H1 (cell line): ENCODE data around the gene SRRM2. TPM values are rescaled to one million over a fixed set of nuclear protein-coding genes. Genes with fewer than 3 reads are reported as not detected.

Experiments used
- CTCF ChIA-PET: fragments of 300-600 bp; sonication (Branson Sonifier 250); formaldehyde crosslinking; loops from one replicate; lab custom pipeline; 2021; ENCODE audit not compliant: partially characterized antibody; lab: Charles Lee
- POLR2A ChIA-PET: fragments of 300-600 bp; sonication (Branson Sonifier 250); formaldehyde crosslinking; loops from one replicate; lab custom pipeline; 2021; ENCODE audit warnings: inconsistent platforms; ENCODE audit not compliant: partially characterized antibody; lab: Charles Lee
- DNase-seq, 2 experiments: peaks; one replicate each; pipeline versions ENCODE4 v3.0.0 to v3.0.0-alpha.2; 2010 to 2022; ENCODE audit warnings: low spot score in 2 of 2, low read depth in 1 of 2, mixed read lengths in 1 of 2
- FAIRE-seq: peaks from 2 replicates; lab custom pipeline; 2011; peaks lifted over from hg19 to GRCh38; lab: Jason Lieb, UNC
- H2AFZ ChIP-seq: 2 replicates; pipeline ENCODE4 v1.8.1; 2012; ENCODE audit warnings: low read length, inconsistent platforms
- H2AK5ac ChIP-seq: 2 replicates; pipeline ENCODE4 v1.6.1; 2013; ENCODE audit warnings: low read depth, low read length
- H2BK120ac ChIP-seq: replicated peaks from 2 replicates; pipeline ENCODE3; 2013; ENCODE audit warnings: low read depth, low read length, inconsistent platforms
- H2BK12ac ChIP-seq: 2 replicates; pipeline ENCODE4 v1.6.1; 2013; ENCODE audit warnings: low read depth, low read length
- H2BK15ac ChIP-seq: 2 replicates; pipeline ENCODE4 v1.6.1; 2013; ENCODE audit warnings: low read length
- H2BK20ac ChIP-seq: 2 replicates; pipeline ENCODE4 v1.6.1; 2013; ENCODE audit warnings: low read length
- H2BK5ac ChIP-seq: 2 replicates; pipeline ENCODE4 v1.6.1; 2013; ENCODE audit warnings: low read depth, low read length
- H3K14ac ChIP-seq: 2 replicates; pipeline ENCODE4 v1.6.1; 2013; ENCODE audit warnings: inconsistent platforms; ENCODE audit not compliant: insufficient read length
- H3K18ac ChIP-seq: 2 replicates; pipeline ENCODE4 v1.6.1; 2013; ENCODE audit warnings: low read length; ENCODE audit errors: extremely low read depth
- H3K23ac ChIP-seq: 2 replicates; pipeline ENCODE4 v1.6.1; 2013; ENCODE audit warnings: inconsistent platforms; ENCODE audit not compliant: insufficient read length
- H3K23me2 ChIP-seq: 2 replicates; pipeline ENCODE4 v1.6.1; 2013; ENCODE audit warnings: low read depth, low read length
- H3K27ac ChIP-seq: 2 replicates; pipeline ENCODE4 v1.6.1; 2011; ENCODE audit warnings: low read depth, low read length, inconsistent platforms
- H3K27me3 ChIP-seq, 4 experiments: replicated peaks in 1 of 4; 1 replicate in 1 of 4; 2 replicates in 3 of 4; pipeline versions ENCODE4 v1.6.1 to v1.8.1; 2011 to 2013; ENCODE audit warnings: low read length in 3 of 4, mild to moderate bottlenecking in 3 of 4, inconsistent platforms in 2 of 4, mixed read lengths in 2 of 4, moderate library complexity in 1 of 4; ENCODE audit not compliant: control insufficient read depth in 3 of 4, insufficient read depth in 3 of 4; ENCODE audit errors: extremely low read depth in 1 of 4
- H3K36me3 ChIP-seq, 4 experiments: 2 replicates each; pipeline versions ENCODE4 v1.6.1 to v1.8.1; 2011 to 2013; ENCODE audit warnings: mild to moderate bottlenecking in 4 of 4, low read length in 3 of 4, moderate library complexity in 2 of 4, control low read depth in 1 of 4, inconsistent platforms in 1 of 4; ENCODE audit not compliant: insufficient read depth in 4 of 4, control insufficient read depth in 2 of 4
- H3K4ac ChIP-seq: replicated peaks from 2 replicates; pipeline ENCODE3; 2013; ENCODE audit warnings: low read length, low read depth, mixed read lengths, inconsistent platforms; ENCODE audit not compliant: insufficient read length
- H3K4me1 ChIP-seq, 4 experiments: replicated peaks in 1 of 4; 1 replicate in 1 of 4; 2 replicates in 3 of 4; pipeline versions ENCODE4 v1.6.1 to v1.8.1; 2011 to 2013; ENCODE audit warnings: low read length in 3 of 4, inconsistent platforms in 2 of 4, mixed read lengths in 1 of 4; ENCODE audit not compliant: insufficient read depth in 4 of 4, control insufficient read depth in 3 of 4
- H3K4me2 ChIP-seq, 2 experiments: 2 replicates each; pipeline versions ENCODE4 v1.6.1 to v1.8.1; 2011 to 2013; ENCODE audit warnings: low read depth in 2 of 2, low read length in 2 of 2, control low read depth in 1 of 2, inconsistent platforms in 1 of 2, mild to moderate bottlenecking in 1 of 2; ENCODE audit not compliant: insufficient read depth in 1 of 2
- H3K4me3 ChIP-seq, 4 experiments: fragments of 200-600, 300-600 bp in 1 of 4; sonication (generic), shearing (Covaris generic), sonication (Bioruptor Twin) in 1 of 4; 2 replicates each; pipeline versions ENCODE4 v1.5.1 to v1.8.1; 2011 to 2016; ENCODE audit warnings: low read length in 4 of 4, low read depth in 3 of 4, control low read depth in 2 of 4, inconsistent platforms in 2 of 4, mild to moderate bottlenecking in 2 of 4, mixed read lengths in 1 of 4, moderate library complexity in 1 of 4; ENCODE audit not compliant: insufficient read depth in 2 of 4; ENCODE audit errors: extremely low read depth in 1 of 4
- H3K56ac ChIP-seq: replicated peaks from 2 replicates; pipeline ENCODE3; 2013; ENCODE audit warnings: low read depth, mild to moderate bottlenecking, mixed read lengths, low read length, inconsistent platforms; ENCODE audit not compliant: insufficient read length
- H3K79me1 ChIP-seq: 2 replicates; pipeline ENCODE4 v1.6.1; 2013; ENCODE audit warnings: low read depth, low read length, control low read depth
- H3K79me2 ChIP-seq, 2 experiments: 2 replicates each; pipeline versions ENCODE4 v1.6.1 to v1.8.1; 2012 to 2013; ENCODE audit warnings: low read length in 2 of 2, mild to moderate bottlenecking in 2 of 2, inconsistent platforms in 1 of 2; ENCODE audit not compliant: insufficient read depth in 2 of 2, control insufficient read depth in 1 of 2
- H3K9ac ChIP-seq, 4 experiments: replicated peaks in 1 of 4; 1 replicate in 1 of 4; 2 replicates in 3 of 4; pipeline versions ENCODE4 v1.6.1 to v1.8.1; 2011 to 2013; ENCODE audit warnings: low read depth in 3 of 4, low read length in 3 of 4, control low read depth in 2 of 4, mild to moderate bottlenecking in 2 of 4, moderate library complexity in 2 of 4, inconsistent platforms in 1 of 4; ENCODE audit errors: extremely low read depth in 1 of 4
- H3K9me3 ChIP-seq, 2 experiments: 2 replicates each; pipeline versions ENCODE4 v1.6.1 to v1.8.1; 2012 to 2013; ENCODE audit warnings: mild to moderate bottlenecking in 2 of 2, moderate library complexity in 2 of 2, control low read depth in 1 of 2, inconsistent platforms in 1 of 2, low read depth in 1 of 2, low read length in 1 of 2, mixed read lengths in 1 of 2; ENCODE audit not compliant: insufficient read depth in 2 of 2
- H4K20me1 ChIP-seq, 2 experiments: replicated peaks in 1 of 2; 2 replicates each; pipeline versions ENCODE3 to v1.8.1; 2011 to 2013; ENCODE audit warnings: inconsistent platforms in 2 of 2, low read length in 2 of 2, mild to moderate bottlenecking in 1 of 2; ENCODE audit not compliant: insufficient read depth in 2 of 2, control insufficient read depth in 1 of 2
- H4K5ac ChIP-seq: 2 replicates; pipeline ENCODE4 v1.6.1; 2013; ENCODE audit warnings: low read length, low read depth, mixed read lengths, inconsistent platforms; ENCODE audit not compliant: insufficient read length
- H4K8ac ChIP-seq: 2 replicates; pipeline ENCODE4 v1.8.0; 2013; ENCODE audit warnings: mild to moderate bottlenecking, moderate library complexity, low read length, inconsistent platforms; ENCODE audit not compliant: insufficient read depth; ENCODE audit errors: extremely low read depth
- H4K91ac ChIP-seq: replicated peaks from 2 replicates; pipeline ENCODE3; 2013; ENCODE audit warnings: low read length, mixed read lengths, inconsistent platforms; ENCODE audit not compliant: insufficient read length
- ATF3 ChIP-seq: IDR thresholded peaks from 2 replicates; pipeline ENCODE4 v1.6.1; 2011; ENCODE audit warnings: low read depth, mild to moderate bottlenecking, low read length; ENCODE audit not compliant: insufficient read depth
- CHD2 ChIP-seq: IDR thresholded peaks from 2 replicates; pipeline ENCODE4 v1.6.1; 2012; ENCODE audit warnings: low read length, improper control_type of control experiment
- GABPA ChIP-seq: IDR thresholded peaks from 2 replicates; pipeline ENCODE4 v1.6.1; 2011; ENCODE audit warnings: mild to moderate bottlenecking, low read length, moderate library complexity, borderline replicate concordance; ENCODE audit not compliant: insufficient read depth
- JUND ChIP-seq: IDR thresholded peaks from 2 replicates; pipeline ENCODE4 v1.6.1; 2011; ENCODE audit warnings: mild to moderate bottlenecking, improper control_type of control experiment, low read length
- KDM1A ChIP-seq: fragments of 200-600, 300-600 bp; sonication (generic); IDR thresholded peaks from 2 replicates; pipeline ENCODE4 v1.7.1; 2016; ENCODE audit warnings: mild to moderate bottlenecking, low read length, borderline replicate concordance
- POLR2AphosphoS5 ChIP-seq: IDR thresholded peaks from 2 replicates; pipeline ENCODE4 v1.6.1; 2011; ENCODE audit warnings: low read depth, low read length
- POU5F1 ChIP-seq: IDR thresholded peaks from 2 replicates; pipeline ENCODE4 v1.6.1; 2011; ENCODE audit warnings: low read depth, mild to moderate bottlenecking, low read length, moderate library complexity
- WGBS, 2 experiments: shearing (Covaris generic) in 1 of 2; methylation state at CpG; one replicate each; pipeline versions ENCODE4 v1.1.6 to v1.1.7; 2013 to 2015; ENCODE audit warnings: low lambda C conversion rate in 2 of 2, mixed read lengths in 2 of 2, inconsistent platforms in 1 of 2, low coverage in 1 of 2, missing lambda C conversion rate in 1 of 2; ENCODE audit not compliant: insufficient replicate concordance in 2 of 2, insufficient coverage in 1 of 2, insufficient read length in 1 of 2; ENCODE audit errors: extremely low coverage in 1 of 2, missing lambda C conversion rate in 1 of 2; 5-methylcytosine and 5-hydroxymethylcytosine counted together
- polyA plus RNA-seq, 7 experiments: library from polyadenylated mRNA; depleted of rRNA in 3 of 7; stranded (reverse) in 5 of 7; unstranded in 2 of 7; fragments of >200 nt in 5 of 7; fragments of 200-250 nt in 2 of 7; gene quantifications; 1 replicate in 5 of 7; 2 replicates in 1 of 7; 4 replicates in 1 of 7; pipeline versions ENCODE4 v1.2.1 to v1.2.3, GENCODE V29; 2011 to 2013; ENCODE audit warnings: missing spikeins in 2 of 7, mixed read lengths in 2 of 7
- total RNA-seq: library from RNA; stranded (reverse); fragmentation: NEBNext Ultra II Directional; extraction: Animal tissue kit (Norgen Biotek cat#: 25700); gene quantifications from 2 replicates; pipeline ENCODE4 v1.2.1, GENCODE V29; 2021

SRRM2 gene
- total and polyA plus RNA-seq, 2 of the 8 experiments (the other 6 are each of a cell fraction or from before 2014, with no cell fraction given) = 300 to 579 TPM

- H3K4me3 ChIP-seq = no peak overlapping the region
- DNase-seq = no peak
- H3K9me3 ChIP-seq = peaks cover 0 to 11% of the 10 kb centered on the region in 2 experiments; a peak in 2 of 4 replicates
- CTCF ChIA-PET = interaction anchor here (0.5 kb wide), 1 partner anchor 214 kb away, joined by 4 read pairs; no protein-coding TSS in a partner anchor
- no peak for FAIRE-seq
- H2BK20ac ChIP-seq = no peak overlapping the region
- WGBS, 2 experiments = 92 to 100% methylated on average over 6 to 14 of the region's 14 CpGs
- H3K79me1 ChIP-seq = peaks cover 6% of the 10 kb centered on the region
- H4K20me1 ChIP-seq = peaks cover 29 to 43% of the 10 kb centered on the region in 2 experiments
- H3K27ac ChIP-seq = no peak overlapping the region
- H3K23ac ChIP-seq = no peak overlapping the region
- H2AFZ ChIP-seq = no peak overlapping the region
- H3K56ac ChIP-seq = no peak overlapping the region
- peak overlapping the region; percentile 68; the same call in 1 of the 2 replicates for H2BK5ac ChIP-seq
- no peak for TF ChIP-seq KDM1A
- no peak for TF ChIP-seq ATF3
- TF ChIP-seq GABPA = no peak
- TF ChIP-seq POU5F1 = no peak
- no peak for TF ChIP-seq CHD2
- no peak for TF ChIP-seq JUND
- TF ChIP-seq POLR2AphosphoS5 = 0 out of 2 replicates have a peak, but pooled peaks have one; percentile 24
- TF ChIP-seq, all 59 proteins: peak for 1
- POLR2A ChIA-PET = interaction anchor here (0.6 to 6.9 kb wide), 10 partner anchors 8 to 286 kb away, joined by 3 to 140 read pairs (median 4); partner anchors contain the start of genes ELOB and SRRM2
- H2BK120ac ChIP-seq = no peak overlapping the region
- H3K14ac ChIP-seq = no peak overlapping the region
- H2AK5ac ChIP-seq = no peak overlapping the region
- H3K79me2 ChIP-seq = peaks cover 4 to 58% of the 10 kb centered on the region in 2 experiments; a peak in 3 of 4 replicates
- H4K91ac ChIP-seq = no peak overlapping the region
- H3K36me3 ChIP-seq = peaks cover 69 to 92% (median 87%) of the 10 kb centered on the region in 4 experiments
- H3K4me2 ChIP-seq = no peak overlapping the region
- H2BK12ac ChIP-seq = no peak overlapping the region
- H4K8ac ChIP-seq = 0 out of 2 replicates have a peak overlapping the region, but pooled peaks have one; percentile 15
- no peak overlapping the region for H3K9ac ChIP-seq
- no peak overlapping the region for H3K4ac ChIP-seq
- H3K18ac ChIP-seq = no peak overlapping the region
- H2BK15ac ChIP-seq = no peak overlapping the region
- no peaks in the 10 kb centered on the region for H3K27me3 ChIP-seq
- H3K23me2 ChIP-seq = no peaks in the 10 kb centered on the region
- H4K5ac ChIP-seq = no peak overlapping the region
- peaks cover 0 to 3% (median under 1%) of the 10 kb centered on the region in 4 experiments; a peak in 3 of 7 replicates for H3K4me1 ChIP-seq
Observed at GRCh38 chr16:2767891-2768290, 15.5 kb downstream of the SRRM2 start.
